GM21526 (cell line): ENCODE results near the gene KRTAP17-1.
"Not testable (repeated sequence)": the region's sequence is repeated elsewhere in the genome, so short reads cannot be mapped to it uniquely, and the experiment has no call there.

Source experiments
- ATAC-seq: cut with Tn5 transposase; IDR thresholded peaks from one replicate; pipeline ENCODE4 v1.9.1; 2021; ENCODE audit warnings: moderate library complexity; ENCODE audit not compliant: unreplicated experiment, low FRiP score

Gene KRTAP17-1

GRCh38 chr17:41315204-41315794 is at the start of gene KRTAP17-1:
TSS of gene KRTAP17-1 (minus strand) at chr17:41315710. CDS start at chr17:41315650, 60 bp downstream.
- no peak for ATAC-seq

GRCh38 chr17:41363881-41364280 is 48.4 kb upstream of the KRTAP17-1 start:
- ATAC-seq, result no peak

GRCh38 chr17:41360296-41360995 is 44.9 kb upstream of the KRTAP17-1 start:
- ATAC-seq, result no peak

GRCh38 chr17:41354536-41354935 is 39.0 kb upstream of the KRTAP17-1 start:
- ATAC-seq, result no peak

- ATAC-seq, result no peak
These were observed 37.3 kb upstream of the KRTAP17-1 start for GRCh38 chr17:41352597-41353366.

- no peak for ATAC-seq
These were observed 35.7 kb upstream of the KRTAP17-1 start for GRCh38 chr17:41351177-41351576.

GRCh38 chr17:41350381-41350878 is 34.9 kb upstream of the KRTAP17-1 start, which contains the start of gene KRT33A:
TSS of gene KRT33A (minus strand) at chr17:41350828. CDS start at chr17:41350767, 61 bp downstream.
- ATAC-seq, result not testable (repeated sequence)

GRCh38 chr17:41347869-41348760 is 32.6 kb upstream of the KRTAP17-1 start:
- no peak for ATAC-seq

- not testable (repeated sequence) for ATAC-seq
These were observed 30.9 kb upstream of the KRTAP17-1 start for GRCh38 chr17:41346421-41346820.

GRCh38 chr17:41345992-41346391 is 30.5 kb upstream of the KRTAP17-1 start:
- ATAC-seq, result no peak

GRCh38 chr17:41343029-41343428 is 27.5 kb upstream of the KRTAP17-1 start:
- no peak for ATAC-seq

GRCh38 chr17:41340934-41341861 is 25.7 kb upstream of the KRTAP17-1 start:
- no peak for ATAC-seq

- no peak for ATAC-seq
These were observed 25.0 kb upstream of the KRTAP17-1 start for GRCh38 chr17:41340494-41340893.

- ATAC-seq, result no peak
These were observed 24.2 kb upstream of the KRTAP17-1 start for GRCh38 chr17:41339571-41340172.

- ATAC-seq, result no peak
These were observed 23.5 kb upstream of the KRTAP17-1 start for GRCh38 chr17:41338961-41339485.

GRCh38 chr17:41335747-41336146 is 20.2 kb upstream of the KRTAP17-1 start:
- no peak for ATAC-seq

- no peak for ATAC-seq
These were observed 19.1 kb upstream of the KRTAP17-1 start for GRCh38 chr17:41334385-41335305.
